ENCODE measurements around the gene EGFLAM. TPM values are rescaled to one million over a fixed set of nuclear protein-coding genes. Genes with fewer than 3 reads are reported as not detected.
A peak's percentile ranks its signal among the peaks of the same experiment; 100 is the strongest.

The EGFLAM gene
- total and polyA plus RNA-seq, 2 donors (not counting 3 experiments of a cell fraction or from before 2014, with no cell fraction given), result 1.2 to 2.7 TPM

GRCh38 chr5:38401145-38401544, 142.8 kb downstream of the EGFLAM start:
- H3K9ac ChIP-seq (replicated peaks; ENCODE audit: extremely low read depth, insufficient read depth, low read length), result no peak overlapping the region
- no peak overlapping the region for H3K4me2 ChIP-seq (ENCODE audit: insufficient read depth, low read length)
- ChIA-PET POLR2A (no interaction called here), CTCF (interaction anchor here (1.2 to 1.5 kb wide), 5 partner anchors 19 to 266 kb away, joined by 3 to 8 read pairs (median 4); no protein-coding TSS in a partner anchor)
- no peak overlapping the region for H2AFZ ChIP-seq (ENCODE audit: low read depth, low read length)
- H3K9me1 ChIP-seq (replicated peaks; ENCODE audit: control insufficient read depth, extremely low read depth, insufficient read depth, low read length), result no peaks in the 10 kb centered on the region
- intact Hi-C loops (cut with micrococcal nuclease) (no loop called here), dilution Hi-C loops (cut with MboI; ENCODE audit: extremely low pct_ligation_motif_present, low sequenced_read_pairs) (no loop called here)
- no peaks in the 10 kb centered on the region for H4K20me1 ChIP-seq (replicated peaks; ENCODE audit: control insufficient read depth, extremely low read depth, insufficient read depth, low read length)
- no peaks in the 10 kb centered on the region for H3K36me3 ChIP-seq (ENCODE audit: control insufficient read depth in 2 of 2, extremely low read depth in 1 of 2, insufficient read depth in 2 of 2, low read length in 2 of 2)
- H3K9me3 ChIP-seq (replicated peaks; ENCODE audit: control insufficient read depth, insufficient read depth, low read length), result no peaks in the 10 kb centered on the region
- H3K27me3 ChIP-seq (ENCODE audit: control insufficient read depth in 2 of 2, insufficient read depth in 2 of 2, low read length in 2 of 2), result no peaks in the 10 kb centered on the region
- H3K79me2 ChIP-seq (ENCODE audit: control insufficient read depth, insufficient read depth, low read length), result no peaks in the 10 kb centered on the region
- no TSS peak for BruUV-seq (replicated peaks)
- FAIRE-seq, result no peak
- no peak for DNase-seq (ENCODE audit: low read depth, low spot score)
- no peak overlapping the region for H3K27ac ChIP-seq (ENCODE audit: insufficient read depth, low read depth, low read length)
- TF ChIP-seq JUN (IDR thresholded peaks at IDR 0.05; ENCODE audit: borderline replicate concordance, insufficient read depth, insufficient read length, low read depth) (no peak), MAX (IDR thresholded peaks at IDR 0.05; ENCODE audit: insufficient read depth, insufficient read length) (no peak)
- no peak overlapping the region for H3K4me3 ChIP-seq (replicated peaks in 1 of 3; ENCODE audit: insufficient read depth in 1 of 3, low read depth in 1 of 3, low read length in 3 of 3)
- peaks cover 26% of the 10 kb centered on the region for H3K4me1 ChIP-seq (ENCODE audit: control insufficient read depth, extremely low read depth, insufficient read depth, low read length)

- Histone ChIP-seq H3K27ac (ENCODE audit: insufficient read depth, low read depth, low read length) (peak overlapping the region; percentile 19), H3K4me1 (ENCODE audit: control insufficient read depth, extremely low read depth, insufficient read depth, low read length) (peaks cover 26% of the 10 kb centered on the region), H3K9me1 (replicated peaks; ENCODE audit: control insufficient read depth, extremely low read depth, insufficient read depth, low read length) (no peaks in the 10 kb centered on the region), H3K27me3 (ENCODE audit: control insufficient read depth in 2 of 2, insufficient read depth in 2 of 2, low read length in 2 of 2) (no peaks in the 10 kb centered on the region), H2AFZ (ENCODE audit: low read depth, low read length) (no peak overlapping the region), H3K79me2 (ENCODE audit: control insufficient read depth, insufficient read depth, low read length) (no peaks in the 10 kb centered on the region), H3K4me3 (replicated peaks in 1 of 3; ENCODE audit: insufficient read depth in 1 of 3, low read depth in 1 of 3, low read length in 3 of 3) (no peak overlapping the region), H3K9me3 (replicated peaks; ENCODE audit: control insufficient read depth, insufficient read depth, low read length) (no peaks in the 10 kb centered on the region), H4K20me1 (replicated peaks; ENCODE audit: control insufficient read depth, extremely low read depth, insufficient read depth, low read length) (no peaks in the 10 kb centered on the region), H3K36me3 (ENCODE audit: control insufficient read depth in 2 of 2, extremely low read depth in 1 of 2, insufficient read depth in 2 of 2, low read length in 2 of 2) (no peaks in the 10 kb centered on the region), H3K4me2 (ENCODE audit: insufficient read depth, low read length) (no peak overlapping the region), H3K9ac (replicated peaks; ENCODE audit: extremely low read depth, insufficient read depth, low read length) (no peak overlapping the region)
- no TSS peak for BruUV-seq (replicated peaks)
- dilution Hi-C loops (cut with MboI; ENCODE audit: extremely low pct_ligation_motif_present, low sequenced_read_pairs) (no loop called here), intact Hi-C loops (cut with micrococcal nuclease) (no loop called here)
- no peak for TF ChIP-seq EZH2 (IDR thresholded peaks at IDR 0.05; ENCODE audit: borderline replicate concordance, low read depth, low read length, severe bottlenecking)
- TF ChIP-seq FOS (IDR thresholded peaks at IDR 0.05; ENCODE audit: borderline replicate concordance, insufficient read depth, low read length), result peak; percentile 83
- TF ChIP-seq JUN (IDR thresholded peaks at IDR 0.05; ENCODE audit: borderline replicate concordance, insufficient read depth, insufficient read length, low read depth), result no peak
- peak; percentile 62 for TF ChIP-seq MYC (IDR thresholded peaks at IDR 0.05; ENCODE audit: low read depth, low read length)
- peak; percentile 6 for TF ChIP-seq GATA2 (IDR thresholded peaks at IDR 0.05; ENCODE audit: insufficient read depth, insufficient read length, low read depth, low read length)
- TF ChIP-seq MAX (IDR thresholded peaks at IDR 0.05; ENCODE audit: insufficient read depth, insufficient read length), result no peak
- TF ChIP-seq CTCF (IDR thresholded peaks at IDR 0.05; ENCODE audit: extremely low read depth in 1 of 2, insufficient read depth in 1 of 2, low read depth in 1 of 2, low read length in 2 of 2), result no peak
- no peak for TF ChIP-seq POLR2A (IDR thresholded peaks at IDR 0.05; ENCODE audit: low read depth, low read length)
- DNase-seq (ENCODE audit: low read depth, low spot score) (peak; percentile 66), FAIRE-seq (peak; percentile 82)
- ChIA-PET CTCF (interaction anchor here (0.8 to 1.6 kb wide), 4 partner anchors 13 to 406 kb away, joined by 3 to 5 read pairs (median 4); no protein-coding TSS in a partner anchor), POLR2A (no interaction called here)
Measured at GRCh38 chr5:38403406-38403805, 145.0 kb downstream of the EGFLAM start.
